Caki2 (cell line): ENCODE measurements around the gene CLEC16A. TPM values are rescaled to one million over a fixed set of nuclear protein-coding genes. Genes with fewer than 3 reads are reported as not detected.

Source experiments
- DNase-seq: peaks from one replicate; pipeline ENCODE4 v3.0.0-alpha.2; 2015; ENCODE audit warnings: low read depth
- in situ Hi-C: cut with HindIII; loops from 2 replicates; pipeline ENCODE4 v1.10.0; 2016; ENCODE audit warnings: low sequenced_read_pairs, low pct_unique_long_range_greater_than_20kb, mixed read lengths
- total RNA-seq: library from RNA; depleted of rRNA; stranded (reverse); fragments of >200 nt; shearing (Covaris generic); gene quantifications from 2 replicates; pipeline ENCODE4 v1.2.3, GENCODE V29; 2014; ENCODE audit warnings: low replicate concordance

CLEC16A gene
- total RNA-seq, 1 experiment from 2014 or later = 17.7 TPM

DNA sequence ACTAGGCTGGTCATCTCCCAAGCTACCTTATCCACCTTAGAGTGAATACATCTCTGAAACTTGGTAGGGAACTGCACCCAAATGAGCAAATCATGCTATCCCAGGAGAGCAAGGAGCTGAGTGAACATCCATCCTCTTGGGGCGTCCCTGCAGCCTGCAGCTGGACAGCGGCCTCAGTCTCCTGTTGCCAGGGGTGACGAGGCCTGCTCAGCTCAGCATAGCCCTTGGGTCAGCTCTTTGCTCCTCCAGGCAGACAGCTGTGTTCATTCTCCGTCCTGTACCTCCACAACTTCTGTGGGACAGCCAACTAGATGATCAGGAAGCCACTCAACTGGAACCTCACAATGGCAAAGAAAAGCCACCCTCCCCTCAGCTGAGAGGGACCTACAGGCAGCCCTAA, 199.8 kb downstream of the CLEC16A start:
- in situ Hi-C loops = no loop called here
- no peak for DNase-seq

DNA sequence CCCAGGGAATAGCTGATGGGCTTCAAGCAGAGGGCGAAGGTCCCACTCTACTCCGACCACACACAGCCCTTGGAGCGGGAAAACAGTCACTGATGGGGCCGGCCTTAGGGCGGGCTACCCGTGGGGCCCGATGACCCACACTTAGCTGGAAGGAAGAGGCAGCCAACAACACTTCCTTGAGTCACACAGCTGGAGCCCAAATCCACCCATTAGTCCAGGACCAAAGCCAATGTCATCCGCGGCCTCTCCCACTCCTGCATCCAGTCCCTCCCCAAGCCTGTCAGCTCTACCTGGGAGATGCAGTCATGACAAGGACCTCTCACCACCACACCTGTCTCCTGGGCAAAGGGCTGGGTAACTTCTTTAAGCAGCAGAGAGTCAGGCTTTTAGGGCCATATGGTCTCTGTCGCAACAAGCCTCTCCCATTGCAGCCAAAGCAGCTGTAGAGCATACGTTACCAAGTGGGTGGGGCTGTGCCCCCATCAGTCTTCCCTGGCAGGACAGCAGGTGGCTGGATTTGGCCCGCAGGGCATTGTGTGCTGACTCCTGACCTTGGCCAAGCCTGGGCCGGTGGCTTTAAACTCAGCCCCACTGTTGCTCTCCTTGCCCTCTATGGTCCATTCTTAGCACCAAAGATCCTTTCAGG, 200.9 kb downstream of the CLEC16A start:
- DNase-seq = no peak
- in situ Hi-C loops = no loop called here

DNA sequence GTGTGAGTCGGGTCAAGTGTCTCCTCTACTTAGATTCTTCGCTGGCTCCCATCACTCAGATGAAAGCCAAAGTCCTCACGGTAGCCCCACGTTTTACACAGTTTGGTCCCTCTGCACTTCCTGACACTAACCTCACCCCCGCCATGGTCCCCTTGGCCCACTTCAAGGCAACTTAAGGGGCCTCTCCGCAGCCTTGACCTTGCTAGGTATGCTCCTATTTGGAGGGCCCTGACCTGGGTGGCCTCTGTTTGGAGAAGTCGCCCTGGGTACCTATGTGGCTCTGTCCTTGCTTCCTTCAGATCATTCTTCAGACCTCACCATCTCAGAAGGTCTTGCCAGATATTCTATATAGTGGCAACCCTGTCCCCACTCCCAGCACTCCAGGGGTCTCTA, 201.5 kb downstream of the CLEC16A start:
- no peak for DNase-seq
- in situ Hi-C loops = no loop called here

DNA sequence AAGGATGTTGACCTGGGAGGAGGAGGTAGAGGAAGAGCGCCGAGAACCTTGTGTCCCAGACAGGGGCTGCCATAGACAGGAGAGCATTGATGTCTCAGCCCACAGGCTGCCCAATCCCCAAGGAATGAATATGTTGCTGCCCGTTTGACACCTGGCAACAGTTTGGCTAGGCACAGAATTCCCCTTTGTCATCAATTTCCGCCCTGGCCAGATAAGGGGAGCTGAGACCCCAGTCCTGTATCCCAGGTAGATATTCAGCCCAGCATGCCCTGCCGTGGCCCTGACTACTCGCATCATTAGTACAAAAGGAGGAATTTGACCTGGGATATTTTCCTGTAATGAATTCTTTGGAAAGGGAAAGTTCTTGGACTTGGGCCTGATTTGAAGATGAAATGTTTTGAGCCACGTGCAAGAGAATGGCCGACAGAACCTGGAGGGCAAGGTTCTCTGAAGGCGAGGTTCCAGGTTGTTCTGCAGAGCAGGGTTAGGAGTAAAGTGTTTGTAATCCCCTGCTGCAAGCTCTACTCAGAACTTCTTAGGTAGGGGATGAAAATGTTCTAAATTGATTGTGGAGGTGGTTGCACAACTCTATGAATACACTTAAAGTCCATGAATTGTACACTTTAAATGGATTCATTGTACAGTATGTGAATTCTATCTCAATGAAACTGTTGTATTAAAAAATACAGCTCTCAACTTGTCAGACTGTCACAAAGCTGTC, 202.8 kb downstream of the CLEC16A start:
- DNase-seq = no peak
- in situ Hi-C loops = no loop called here

DNA sequence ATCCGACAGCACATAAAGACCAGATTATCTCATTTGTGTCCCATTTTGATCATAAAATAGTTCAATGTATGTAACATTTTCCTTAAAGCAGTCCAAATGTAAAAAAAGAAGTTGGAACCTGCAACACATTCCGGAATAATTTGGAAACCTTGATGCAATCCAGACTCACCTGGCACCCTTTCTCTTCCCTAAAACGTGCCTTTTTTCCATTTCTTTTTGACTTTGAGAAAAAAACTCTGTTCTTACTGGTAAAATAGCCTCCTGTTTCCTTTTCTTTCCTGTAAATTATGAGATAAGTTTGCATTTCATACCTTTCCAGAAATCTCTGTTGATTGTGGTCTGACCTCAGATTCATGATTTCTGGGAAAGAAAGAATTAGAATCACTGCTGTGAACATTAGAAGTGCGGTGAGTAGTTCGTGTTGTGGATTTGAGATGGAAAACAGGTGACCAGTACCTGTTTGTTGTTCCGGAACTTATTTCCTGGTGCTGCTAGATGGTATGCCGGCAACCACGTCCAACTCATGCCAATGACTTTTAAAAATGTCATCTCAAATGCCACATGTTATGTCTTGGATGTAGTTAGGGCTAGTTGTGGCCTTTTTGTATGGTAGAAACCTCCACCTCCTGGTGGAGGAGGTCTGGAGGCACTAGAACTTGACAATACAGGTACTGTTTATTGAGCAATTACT, 203.5 kb downstream of the CLEC16A start:
- DNase-seq = no peak
- in situ Hi-C loops = no loop called here

DNA sequence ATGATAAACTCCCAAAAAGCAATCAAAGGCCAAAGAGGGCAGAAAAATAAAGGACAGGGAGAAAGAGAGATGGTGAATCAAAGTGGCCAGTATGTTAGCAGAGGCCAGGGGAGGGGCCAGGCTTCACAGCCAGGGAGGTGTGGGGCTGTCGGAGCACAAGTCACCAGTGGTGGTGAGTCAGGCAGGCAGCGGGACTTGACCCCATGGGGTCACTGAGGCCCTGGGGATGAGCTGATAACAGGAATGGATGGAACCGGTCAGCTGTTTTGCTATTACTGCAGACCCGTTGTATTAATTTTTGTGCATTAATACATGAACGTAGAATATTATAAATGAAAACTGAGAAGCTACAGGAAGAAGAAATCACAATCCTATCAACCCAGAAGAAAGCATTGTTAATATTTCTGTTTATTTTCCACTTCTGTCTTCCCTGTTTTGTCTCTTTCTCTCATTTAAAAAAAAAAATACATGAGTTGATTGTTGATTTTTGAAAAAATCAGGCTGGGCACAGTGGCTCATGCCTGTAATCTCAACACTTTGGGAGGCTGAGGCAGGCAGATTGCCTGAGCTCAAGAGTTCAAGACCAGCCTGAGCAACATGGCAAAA, 204.8 kb downstream of the CLEC16A start:
- in situ Hi-C loops = no loop called here
- no peak for DNase-seq

DNA sequence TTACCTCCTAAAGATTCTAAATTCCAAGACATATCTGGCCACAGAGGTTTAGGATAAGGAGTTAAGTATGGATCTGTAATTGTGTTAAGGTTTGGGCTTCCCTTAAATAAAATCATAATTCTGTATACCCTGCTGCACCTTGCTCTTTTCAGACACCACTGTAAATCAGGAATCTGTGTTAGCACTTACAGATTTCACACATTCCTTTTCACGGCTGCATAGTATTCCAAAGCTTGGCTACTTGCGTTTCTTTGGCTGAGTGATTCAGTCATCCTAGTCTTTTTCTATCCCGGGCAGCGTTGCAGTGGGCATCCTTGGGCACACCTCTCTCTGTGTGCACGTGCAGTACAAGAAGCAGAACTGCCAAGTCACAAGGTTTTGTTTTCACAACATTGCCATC, 205.8 kb downstream of the CLEC16A start:
- no peak for DNase-seq
- in situ Hi-C loops = no loop called here

DNA sequence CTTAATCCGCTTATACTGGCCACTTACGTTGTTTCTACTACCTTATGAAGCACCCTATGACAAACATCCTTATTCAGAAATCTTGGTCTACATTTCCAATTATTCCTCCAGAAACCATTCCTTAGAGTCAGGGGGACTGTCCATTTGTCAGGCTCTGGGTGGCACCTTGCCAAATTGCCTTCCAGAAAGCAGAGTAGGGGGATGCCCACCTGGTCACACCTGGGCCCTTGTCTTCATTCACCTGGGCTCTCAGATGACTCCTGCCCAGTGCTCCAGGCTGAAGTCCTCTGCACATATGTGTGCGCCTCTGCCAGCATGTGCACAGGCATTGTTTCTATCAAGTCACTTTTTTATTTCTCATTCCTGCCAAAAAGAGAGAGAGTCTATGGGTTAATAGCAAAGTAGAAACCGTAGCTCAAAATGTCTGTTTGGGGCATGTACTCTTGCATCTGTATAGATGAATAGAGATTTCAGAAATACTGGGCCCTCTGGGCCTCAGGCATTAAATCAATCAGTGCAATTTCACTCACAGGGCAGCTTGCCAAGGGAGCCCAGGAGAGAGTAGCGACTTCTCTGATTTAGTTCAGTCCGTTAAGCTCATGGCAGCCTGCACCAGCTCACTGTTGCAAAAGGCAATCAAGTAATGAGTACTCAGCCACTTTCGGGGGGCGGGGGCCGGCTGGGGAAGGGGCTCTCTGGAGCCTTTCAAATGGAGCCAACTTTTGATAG, 207.0 kb downstream of the CLEC16A start:
- no peak for DNase-seq
- in situ Hi-C loops = no loop called here

DNA sequence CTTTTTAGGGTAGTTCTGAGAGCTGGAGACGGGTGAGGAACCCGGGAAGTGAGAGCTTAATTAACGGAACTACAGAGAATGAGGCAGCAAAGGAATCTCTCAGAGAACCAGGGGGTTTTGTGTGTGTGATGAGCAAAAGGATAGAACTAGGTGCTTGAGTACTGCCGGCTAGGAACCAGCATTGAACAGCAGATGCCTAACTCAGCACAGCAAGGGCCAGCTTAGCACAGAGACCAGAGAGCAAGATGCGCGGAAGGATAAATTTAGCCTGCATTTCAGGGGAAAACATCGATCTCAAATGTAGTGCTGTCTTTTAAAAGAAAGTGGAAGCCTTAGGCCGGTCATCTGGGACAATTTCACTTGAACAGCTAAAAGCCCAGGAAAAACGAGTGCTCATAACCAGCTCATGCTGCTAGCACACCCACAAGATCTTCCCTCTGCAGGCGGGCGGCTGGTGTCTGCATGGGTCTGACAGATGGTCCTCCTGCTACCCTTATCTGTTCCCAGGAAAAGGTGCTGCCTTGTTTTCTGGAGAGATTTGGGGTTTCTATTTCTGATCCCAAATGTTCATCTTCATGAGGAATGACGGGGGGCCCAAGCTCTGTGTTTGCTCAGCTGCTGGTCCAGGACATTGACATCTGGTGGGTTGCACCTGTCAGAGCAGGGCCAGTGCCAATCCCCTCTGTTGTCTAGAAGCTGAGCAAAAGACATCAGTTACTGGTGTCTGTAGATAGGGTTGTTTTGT, 207.7 kb downstream of the CLEC16A start:
- in situ Hi-C loops = no loop called here
- no peak for DNase-seq

DNA sequence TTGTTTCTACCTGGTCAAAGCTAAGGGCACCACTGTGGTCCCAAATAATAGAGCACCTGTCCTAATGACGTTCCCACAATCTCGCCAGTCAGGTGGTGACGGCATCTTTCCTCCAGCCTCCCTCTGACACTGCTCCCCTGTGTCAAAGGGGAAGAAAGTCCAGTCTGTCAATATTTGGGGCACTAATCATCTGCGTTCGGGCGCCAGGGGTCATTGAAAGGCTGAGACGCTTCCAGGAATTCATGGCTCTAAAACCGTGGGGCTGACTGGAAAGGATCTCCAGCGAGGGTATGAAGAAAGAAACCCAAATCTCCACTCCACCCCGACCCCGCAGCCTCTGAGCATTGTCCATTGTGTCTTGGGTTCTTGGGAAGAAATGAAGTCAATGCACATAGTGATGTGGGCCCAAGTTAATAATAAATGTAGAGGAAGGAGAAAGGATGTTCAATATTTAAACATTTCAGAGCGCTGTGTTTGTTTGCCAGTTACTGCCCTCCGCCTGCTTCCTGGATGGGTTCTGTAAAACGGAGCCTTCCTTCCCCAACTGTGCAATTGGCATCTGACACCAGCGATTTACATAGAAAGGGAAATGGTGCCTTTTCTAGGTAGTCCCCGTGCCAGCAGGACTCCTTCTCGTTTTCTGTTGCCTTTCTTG, 208.4 kb downstream of the CLEC16A start:
- in situ Hi-C loops = no loop called here
- no peak for DNase-seq

DNA sequence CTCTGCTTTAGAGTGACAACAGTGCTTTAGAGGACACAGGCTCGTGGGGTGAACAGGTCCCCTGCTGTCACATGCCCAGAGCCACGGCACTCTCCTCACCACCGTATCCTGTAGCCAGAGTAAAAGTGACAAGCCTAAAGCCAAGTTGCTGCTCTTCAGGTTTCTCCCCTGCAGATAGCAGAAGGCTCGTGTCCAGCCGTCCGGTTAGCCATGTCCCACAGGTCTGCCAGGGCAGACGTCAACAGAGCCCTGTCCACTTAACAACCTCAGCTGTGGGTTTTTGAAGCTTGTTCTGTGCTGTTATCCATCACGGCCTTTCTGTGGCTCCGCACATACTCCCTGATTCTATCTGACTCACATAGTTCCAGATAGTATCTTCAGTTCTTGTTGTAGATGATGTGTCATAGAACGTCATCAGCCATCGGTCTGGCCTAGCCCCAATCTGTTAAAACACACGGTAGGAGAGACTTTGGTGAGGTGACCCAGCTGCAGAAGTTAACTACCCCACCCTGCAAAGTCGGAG, 211.0 kb downstream of the CLEC16A start:
- DNase-seq = no peak
- in situ Hi-C loops = no loop called here

DNA sequence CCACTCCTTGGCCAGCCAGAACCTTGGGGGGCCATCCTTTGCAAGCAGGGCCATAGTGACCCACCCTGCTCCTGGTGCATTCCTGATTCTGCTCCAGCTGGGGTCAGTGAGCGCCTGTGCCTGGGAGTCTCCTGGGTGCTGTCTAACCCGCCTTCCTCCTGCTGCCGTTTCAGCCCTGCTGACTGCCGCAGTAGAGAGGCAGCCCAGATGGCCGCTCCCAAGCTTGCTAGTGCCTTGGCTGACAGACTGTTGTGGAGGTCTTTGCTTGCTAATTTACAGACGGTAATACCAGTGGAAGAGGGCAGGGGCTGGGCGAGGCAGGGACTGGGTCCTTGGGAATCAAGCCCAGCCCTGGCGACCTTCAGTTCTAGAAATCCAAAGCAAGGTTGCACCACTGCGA, 212.0 kb downstream of the CLEC16A start:
- in situ Hi-C loops = no loop called here
- DNase-seq = no peak

DNA sequence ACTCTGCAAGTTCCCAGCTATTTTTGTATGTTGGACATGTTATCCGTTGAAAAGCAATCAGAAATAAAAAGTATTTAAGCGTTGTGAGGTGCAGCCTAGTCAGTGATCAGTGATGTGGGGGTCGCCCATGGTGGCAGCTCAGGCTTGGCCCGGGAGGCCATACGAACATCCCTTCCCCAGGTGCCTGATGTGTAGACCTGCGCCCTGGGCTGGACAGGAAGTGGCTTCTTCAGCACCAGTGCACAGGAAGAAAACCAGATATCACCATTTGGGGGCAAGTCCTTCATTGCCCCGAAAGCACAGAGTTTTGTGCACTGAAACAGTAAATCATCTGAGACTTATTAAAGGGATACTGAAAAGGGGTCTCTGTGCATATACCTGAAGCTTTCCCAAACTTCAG, 212.8 kb downstream of the CLEC16A start:
- in situ Hi-C loops = no loop called here
- no peak for DNase-seq

DNA sequence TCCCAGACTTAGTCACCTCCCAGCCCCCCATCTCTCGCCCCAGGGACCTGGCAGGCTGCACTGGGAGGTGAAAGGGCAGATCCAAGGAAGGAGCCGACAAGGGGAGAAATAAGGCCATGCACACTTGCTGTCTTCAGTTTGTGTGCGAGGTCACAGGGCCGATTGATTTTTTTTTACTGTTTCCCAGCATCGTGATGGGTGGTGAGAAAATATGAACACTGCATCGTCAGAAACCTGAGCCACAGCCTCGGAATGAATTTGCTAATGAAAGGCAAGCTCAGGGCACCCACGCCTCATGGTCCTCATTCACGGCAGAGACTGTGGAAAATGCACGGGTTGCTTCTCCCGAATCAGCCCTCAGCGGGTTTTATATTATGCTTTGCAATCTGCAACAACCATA, 213.7 kb downstream of the CLEC16A start:
- no peak for DNase-seq
- in situ Hi-C loops = no loop called here

DNA sequence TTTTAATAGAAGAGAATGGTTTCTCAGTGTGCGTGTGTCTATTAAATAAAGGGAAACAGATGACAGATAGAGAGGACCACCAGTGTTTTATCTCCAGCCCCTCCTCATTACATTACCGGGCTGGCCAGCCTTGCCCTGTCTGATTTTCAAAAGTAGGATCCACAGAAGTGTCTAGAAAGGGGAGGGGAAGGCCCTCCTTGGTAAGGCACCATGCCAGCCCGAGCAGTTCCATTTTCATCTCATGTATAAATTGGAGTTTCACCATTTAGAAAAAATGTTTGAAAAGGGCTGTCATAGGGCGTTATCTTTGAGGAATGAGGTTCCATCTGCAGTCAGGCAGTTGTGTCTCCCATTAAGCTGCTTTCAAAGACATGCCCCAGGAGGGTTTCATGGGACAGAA, 214.9 kb downstream of the CLEC16A start:
- no peak for DNase-seq
- in situ Hi-C loops = no loop called here

DNA sequence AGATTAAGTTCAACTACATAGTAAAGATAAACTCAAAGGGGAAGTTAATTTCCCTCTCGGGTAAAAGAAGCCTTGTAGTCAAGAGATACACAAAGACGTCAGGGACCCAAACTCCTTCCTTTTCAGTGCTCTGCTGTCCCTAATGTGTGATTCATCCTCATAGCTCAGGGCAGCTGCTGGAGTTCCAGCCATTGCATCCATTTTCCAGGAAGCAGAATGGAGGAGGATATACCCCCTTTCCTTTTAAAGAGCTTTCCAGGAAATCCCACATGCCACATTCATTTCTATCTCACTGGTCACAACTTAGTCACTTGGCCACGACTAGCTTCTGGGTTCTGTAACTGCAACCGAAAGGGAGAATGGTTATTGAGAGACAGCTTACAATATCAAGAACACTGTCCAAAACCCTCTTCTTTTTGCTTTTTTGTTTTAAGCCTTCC, 216.3 kb downstream of the CLEC16A start:
- in situ Hi-C loops = no loop called here
- DNase-seq = no peak

DNA sequence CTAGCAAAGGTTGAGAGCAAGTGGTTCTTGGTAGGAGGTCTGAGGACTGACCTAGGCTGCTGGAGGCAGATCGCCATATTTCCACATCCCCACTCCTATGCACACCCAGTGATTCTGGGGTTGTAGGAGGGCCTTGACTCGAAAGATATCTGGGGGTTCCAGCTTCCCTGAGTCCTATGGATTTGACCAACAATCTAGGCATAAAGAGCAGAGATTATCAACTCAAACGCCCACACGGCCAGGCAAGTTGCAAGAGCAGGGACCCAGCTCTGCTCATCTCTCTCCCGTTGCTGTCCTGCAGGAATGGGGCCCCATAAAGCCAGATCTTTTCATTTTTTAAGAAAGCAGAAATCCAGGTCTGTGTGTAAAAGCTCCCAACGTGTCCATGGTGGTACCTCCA, 217.1 kb downstream of the CLEC16A start:
- no peak for DNase-seq
- in situ Hi-C loops = no loop called here
